NCI-H1105 (cell line): ENCODE measurements around the gene MAPK1IP1L.

ENCODE experiments used
- DNase-seq: peaks from one replicate; lab custom pipeline; 2025; lab: John Stamatoyannopoulos, UW

MAPK1IP1L gene

DNA sequence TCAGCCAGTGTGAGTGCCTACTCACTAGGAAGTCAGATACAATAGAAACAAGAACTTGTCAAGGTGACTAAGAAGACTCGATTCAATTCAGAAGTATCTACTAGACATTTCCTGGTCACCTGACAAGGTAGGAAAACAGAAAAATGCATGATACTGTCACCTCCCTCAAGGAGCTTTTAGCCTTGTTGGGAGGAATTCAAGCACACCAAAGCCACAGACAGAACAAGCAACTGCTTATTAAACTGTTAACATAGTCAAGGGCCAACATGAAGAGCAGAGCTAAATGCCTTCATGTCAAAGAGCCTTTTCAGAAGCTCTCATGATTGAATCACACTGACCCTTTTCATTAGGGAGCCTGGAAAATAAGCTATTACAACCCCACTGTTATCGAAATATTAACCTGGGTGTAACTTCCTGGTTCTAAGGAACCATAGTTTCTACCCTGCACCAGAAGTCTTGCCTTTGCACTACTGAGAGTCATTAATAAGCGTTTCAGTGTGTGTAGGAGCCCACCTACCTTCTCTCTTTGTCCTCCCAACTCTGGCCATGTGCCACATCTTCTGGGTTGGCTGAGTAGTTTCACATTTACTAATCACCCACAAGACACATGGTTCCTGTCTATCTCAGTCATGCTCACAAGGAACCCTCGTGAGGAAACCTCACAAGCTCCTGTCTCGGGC is 46.6 kb downstream of the MAPK1IP1L start:
- DNase-seq = no peak

DNA sequence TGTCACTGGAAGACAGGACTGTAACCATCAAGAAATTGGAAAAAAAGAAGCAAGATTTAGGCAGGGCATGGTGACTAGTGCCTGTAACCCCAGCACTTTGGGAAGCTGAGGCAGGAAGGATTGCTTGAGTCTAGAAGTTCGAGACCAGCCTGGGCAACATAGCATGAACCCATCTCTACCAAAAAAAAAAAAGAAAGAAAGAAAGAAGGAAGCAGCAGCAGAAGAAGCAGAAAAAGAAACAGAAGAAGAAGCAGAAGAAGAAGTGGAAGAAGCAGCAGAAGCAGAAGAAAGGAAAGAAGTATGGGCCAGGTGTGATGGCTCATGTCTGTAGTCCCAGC is 47.1 kb downstream of the MAPK1IP1L start:
- no peak for DNase-seq

DNA sequence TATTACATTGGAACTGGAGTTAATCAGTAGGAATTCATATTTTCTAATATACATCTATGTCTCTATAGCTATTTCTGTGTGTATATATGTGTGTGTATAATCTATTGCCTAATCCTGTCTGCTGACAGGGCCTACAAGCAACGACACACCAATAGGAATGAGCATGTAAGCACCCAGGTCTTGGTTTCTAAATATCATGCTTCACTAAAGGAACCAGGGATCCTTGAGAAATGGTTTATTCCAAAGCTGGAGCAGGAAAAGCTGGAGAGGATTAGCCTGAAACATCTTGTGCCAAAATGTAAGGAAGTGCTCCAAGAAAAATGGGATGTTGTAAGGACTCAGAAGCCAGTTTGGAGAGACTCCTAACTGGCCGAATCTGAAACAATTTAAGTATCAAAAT is 48.3 kb downstream of the MAPK1IP1L start:
- DNase-seq = no peak

DNA sequence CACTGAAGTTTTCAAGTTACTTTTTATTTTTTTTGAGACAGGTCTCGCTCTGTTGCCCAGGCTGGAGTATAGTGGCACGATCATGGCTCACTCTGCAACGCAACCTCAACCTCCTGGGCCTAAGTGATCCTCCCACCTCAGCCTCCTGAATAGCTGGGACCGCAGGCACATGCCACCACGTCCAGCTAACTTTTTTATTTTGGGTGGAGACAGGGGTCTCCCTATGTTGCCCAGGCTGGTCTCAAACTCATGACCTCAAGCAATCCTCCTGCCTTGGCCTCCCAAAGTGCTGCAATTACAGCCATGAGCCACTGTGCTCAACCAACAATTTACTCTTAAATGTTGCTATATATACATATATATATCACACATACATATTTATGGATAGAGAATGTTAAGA is 50.3 kb downstream of the MAPK1IP1L start:
- no peak for DNase-seq

DNA sequence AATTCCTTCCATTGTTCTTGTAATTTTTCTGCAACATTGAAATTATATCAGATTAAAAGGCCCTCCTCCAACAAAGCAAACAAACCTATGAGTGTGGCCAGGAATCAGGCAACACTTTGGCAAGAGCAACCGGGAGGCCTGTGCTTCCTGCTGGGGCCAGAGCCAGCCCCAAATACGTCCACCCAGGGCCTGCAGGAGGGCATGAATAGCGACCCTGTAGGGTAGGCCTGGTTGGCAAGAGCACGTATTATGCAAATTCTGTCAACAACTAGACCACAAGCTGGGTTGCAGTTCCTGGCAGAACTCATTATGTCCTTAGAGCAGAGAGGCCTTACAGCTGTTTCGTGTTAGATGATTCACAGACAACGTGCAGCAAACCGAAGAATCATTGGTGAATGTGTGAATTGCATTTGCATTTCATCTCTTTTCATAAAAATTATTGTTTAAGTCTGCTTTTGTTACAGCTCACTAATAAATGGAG is 50.7 kb downstream of the MAPK1IP1L start:
- no peak for DNase-seq

DNA sequence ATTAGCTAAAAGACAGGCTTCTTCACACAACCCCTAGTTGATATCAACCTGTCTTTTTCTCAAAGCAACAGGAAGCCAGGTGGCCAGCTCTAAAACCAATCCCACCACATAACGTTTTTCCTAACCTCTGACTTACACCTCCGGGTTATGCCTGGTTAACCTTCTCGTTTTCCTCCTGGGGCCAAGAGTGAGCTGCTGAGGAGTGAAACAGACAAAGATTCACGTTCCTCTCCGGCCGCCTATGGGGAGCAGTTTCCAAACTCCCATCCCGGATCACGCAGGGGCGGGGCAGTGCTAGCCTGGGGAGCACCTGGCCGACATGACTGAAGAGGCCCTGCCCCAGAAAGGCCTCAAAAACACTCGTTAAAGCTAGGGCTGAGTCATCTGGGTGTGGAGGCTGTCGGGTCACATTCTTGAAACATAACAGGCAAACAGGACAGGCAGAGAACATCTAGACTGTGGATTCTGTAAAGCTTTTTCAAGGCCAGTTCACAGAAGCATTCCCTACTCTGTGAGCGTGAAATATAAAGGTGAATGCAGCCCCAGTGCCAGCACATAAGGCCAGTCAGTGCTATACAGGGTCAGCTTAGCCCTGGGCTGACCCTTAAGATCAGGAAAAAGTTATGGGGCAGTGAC is 51.7 kb downstream of the MAPK1IP1L start:
- no peak for DNase-seq

DNA sequence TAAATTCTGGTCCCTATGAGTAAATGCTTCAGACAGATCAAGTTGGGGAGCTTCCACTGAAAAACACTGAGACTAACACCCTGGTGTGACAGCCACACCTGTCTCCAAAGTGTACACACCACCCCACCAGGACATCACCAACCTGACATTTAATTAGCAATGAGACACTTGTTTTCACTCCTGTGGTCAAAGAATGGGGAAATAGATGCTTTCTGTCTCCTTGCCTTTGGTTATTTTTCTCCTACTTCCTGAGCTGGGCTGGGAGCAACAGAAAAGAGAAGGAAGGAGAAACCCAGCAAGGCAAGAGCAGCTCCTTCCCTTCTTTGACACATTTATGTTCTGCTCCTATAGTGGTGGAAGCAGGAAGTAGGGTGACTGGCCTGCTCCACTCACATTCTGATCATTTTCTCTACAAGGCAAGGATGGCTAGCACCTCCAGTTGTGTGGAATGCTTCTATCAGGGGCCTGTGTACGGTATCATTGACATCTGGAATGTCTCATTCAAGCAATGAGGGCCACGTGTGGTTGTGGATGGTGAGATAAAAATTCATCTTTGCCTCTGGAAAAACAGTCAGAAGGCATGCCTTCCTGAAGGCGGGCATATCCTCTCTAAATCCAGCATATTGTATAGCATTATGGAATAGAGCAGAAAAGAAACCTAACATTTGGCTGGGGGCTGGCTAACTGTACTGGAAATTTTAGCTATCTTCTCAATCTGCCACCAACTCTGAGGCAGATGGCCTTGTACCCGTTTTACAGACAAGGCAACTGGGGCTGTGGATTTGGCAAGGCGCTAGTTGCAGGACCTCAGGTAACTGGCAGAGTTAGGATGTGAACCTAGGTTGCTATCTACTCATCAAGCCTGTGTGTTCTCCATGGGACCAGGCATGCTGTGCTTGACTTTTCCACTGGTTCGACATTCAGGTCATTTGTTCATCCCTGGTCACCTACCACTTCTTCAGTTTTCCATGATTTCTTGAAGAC is 52.8 kb downstream of the MAPK1IP1L start:
- no peak for DNase-seq

DNA sequence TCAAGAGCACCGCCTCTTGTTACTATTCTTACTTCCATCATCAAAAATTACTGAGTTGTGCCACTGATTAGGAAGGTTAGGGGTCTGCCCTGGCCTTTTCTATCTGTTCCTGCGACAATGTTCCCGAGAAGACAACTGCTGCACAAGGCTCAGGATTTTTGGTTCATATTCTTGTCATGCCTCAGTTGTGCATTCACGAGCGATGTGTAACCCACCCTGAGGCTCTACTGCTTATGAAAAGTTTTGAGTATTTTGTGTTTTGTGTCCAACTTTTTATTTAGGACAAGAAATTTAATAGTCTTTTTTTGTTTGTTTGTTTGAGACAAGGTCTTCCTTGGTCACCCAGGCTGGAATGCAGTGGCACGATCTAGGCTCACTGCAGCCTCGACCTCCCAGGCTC is 54.5 kb downstream of the MAPK1IP1L start:
- no peak for DNase-seq

DNA sequence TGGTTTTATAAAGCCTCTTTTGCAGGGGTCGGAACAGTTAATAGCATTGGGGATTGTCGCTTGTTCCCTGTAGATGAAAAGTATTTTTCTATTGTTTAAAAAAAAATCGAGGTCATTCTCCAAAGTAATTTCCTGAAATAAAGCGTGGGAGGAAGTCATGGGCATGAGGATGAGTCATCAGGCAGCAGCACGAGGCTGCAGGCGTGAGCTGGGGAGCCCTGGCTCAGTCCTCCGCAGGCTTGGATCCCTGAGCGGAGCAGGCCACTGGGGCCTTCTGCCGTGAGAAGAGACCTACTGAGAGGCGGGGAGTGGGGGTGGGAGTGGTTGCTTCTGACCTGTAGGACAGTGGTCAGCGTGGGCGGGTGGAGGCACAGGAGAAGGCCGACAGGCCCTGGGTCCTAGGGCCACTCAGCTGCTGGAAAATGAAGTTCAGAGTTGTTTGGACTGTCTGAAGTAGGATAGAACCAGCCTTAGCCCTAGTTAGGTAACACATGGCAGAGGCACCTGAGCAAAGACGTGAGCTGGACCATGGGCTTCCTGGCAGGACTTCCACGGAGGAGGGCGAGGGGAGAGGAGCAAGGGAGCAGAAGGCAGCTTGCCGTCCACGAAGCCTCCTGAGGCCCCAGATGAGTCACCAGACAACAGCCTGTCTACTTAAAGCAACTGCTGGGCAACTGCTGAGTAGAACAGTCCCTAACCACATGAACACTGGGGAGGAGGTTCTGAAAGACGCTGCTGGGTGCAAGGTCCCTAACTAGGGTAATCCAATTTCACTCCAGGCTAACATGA is 56.5 kb downstream of the MAPK1IP1L start:
- DNase-seq = no peak

DNA sequence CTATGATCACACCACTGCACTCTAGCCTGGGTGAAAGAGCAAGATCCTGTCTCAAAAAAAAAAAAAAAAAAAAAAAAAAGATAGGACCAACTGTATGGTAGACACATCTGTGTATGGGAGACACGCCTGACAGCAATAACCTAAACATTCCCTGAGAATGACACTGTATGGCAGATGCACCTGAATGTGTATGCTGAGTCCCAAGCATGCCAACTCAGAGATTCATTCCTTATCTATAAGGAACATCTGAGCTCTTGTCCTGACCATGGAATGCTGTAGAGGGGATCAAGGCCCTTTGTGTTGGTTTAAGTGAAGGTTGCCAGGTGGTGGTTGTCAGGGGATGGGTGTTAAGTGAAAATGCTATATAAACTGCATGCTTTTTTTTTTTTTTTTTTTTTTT is 58.4 kb downstream of the MAPK1IP1L start:
- no peak for DNase-seq

DNA sequence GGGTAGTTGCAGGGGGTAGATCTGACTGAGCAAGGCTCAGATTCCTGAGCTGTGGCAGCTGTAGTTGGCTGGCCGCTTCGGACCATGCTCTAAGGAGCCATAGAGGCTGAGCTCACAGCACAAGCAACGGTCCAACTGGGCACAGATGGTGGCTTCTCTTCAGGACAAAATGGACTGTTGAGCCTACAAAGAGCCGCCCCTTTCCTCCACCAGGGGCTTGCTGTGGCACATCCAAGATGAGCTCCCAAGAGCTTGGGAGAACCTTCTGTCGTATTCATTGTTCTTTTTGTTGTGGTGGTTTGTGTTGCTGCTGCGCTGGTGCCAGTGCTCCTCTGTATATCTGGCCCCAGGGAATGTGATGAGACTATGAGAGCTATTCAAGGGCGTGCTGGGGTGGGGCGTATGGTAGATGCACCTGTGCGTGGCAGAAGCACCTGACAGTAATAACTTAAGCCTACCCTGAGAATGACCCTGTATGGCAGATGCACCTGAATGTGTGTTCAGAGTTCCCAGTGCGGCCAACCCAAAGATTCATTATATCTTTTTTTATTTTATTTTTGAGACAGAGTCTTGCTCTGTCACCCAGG is 59.8 kb downstream of the MAPK1IP1L start:
- DNase-seq = no peak

DNA sequence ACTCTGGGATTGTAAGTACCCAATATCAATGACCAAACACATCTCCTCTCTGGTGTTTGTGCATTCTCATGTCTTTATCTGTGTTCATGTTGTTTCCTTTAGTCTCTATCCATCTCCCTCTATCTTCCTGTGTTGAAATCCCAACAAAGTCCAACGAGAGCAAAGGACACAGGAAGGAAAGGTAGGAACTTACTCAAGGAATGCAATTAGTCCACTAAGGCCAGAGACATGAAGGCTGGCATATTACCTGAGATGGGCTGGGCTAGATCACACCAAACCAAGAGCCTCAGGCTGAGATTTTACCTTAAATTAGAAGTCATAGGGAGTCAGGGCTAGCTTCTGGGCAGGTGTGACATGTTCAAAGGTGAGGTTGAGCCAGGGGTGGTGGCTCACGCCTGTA is 63.3 kb downstream of the MAPK1IP1L start:
- no peak for DNase-seq

DNA sequence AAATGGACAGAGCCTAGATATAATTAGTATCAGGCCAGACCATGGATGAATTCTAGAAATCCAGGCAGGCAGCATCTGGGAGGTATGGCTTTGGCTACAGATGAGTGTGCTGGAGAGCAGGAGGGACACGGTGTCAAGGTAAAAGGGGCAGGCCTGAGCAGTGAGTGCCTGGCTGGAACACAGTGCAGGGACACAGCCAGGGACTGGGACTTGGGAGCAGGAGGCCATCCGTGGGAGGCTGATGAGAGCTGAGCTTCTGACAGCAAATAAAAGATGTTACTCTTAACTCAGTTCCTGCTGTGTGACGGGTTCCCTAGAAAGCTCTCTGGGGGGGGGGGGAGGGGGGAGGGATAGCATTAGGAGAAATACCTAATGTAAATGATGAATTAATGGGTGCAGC is 64.0 kb downstream of the MAPK1IP1L start:
- DNase-seq = no peak

DNA sequence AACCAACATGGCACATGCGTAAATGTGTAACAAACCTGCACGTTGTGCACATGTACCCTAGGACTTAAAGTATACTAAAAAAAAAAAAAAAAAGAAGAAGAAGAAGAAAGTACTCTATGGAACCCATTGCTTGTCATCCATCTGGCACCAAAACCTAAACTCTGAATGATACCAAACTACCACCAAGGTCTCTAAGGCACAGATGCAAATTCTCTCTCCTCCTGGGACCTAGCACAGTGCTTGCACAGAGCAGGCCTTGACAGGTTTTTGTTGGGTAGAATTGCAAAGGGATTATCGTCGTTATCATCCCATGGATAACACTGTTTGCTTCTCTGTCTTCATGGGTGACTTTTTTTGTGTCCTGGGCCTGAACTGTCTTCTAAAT is 64.4 kb downstream of the MAPK1IP1L start:
- DNase-seq = no peak

DNA sequence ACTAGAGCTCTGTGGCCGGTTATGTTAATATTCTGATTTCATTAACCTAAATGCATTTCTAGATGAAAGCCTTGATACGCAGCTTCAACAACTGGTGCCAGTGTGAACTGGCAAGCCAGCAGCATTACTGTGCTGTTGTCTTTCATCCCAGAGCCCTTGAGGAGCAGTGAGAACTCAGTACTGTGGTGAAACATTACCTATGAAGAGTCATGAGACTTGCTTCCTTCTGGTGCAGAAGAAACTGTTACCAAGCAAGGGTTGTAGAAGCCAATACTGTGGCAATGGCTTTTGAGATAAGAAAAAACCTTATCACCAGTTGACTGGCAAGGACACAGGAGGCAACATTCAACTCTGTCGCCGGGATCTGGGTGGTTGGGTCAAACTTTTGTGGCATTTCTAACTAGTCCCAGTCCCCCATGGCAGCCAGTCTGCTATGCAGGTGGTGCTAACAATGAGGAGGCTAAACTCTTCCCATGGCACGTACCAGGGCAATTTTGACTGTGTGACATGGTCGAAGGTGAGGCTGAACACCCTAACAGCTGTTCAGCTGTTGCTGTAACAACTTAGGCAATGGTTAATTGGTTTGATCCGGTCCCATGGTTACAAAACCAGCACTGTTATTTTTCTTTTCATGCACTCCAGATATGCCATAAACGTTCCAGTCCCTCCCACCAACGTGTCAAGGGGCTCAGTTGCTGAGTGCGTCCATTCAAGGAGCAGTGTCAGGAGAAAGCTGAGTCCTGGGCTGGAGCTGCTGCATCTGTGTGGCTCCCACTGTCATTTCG is 65.0 kb downstream of the MAPK1IP1L start:
- DNase-seq = no peak

DNA sequence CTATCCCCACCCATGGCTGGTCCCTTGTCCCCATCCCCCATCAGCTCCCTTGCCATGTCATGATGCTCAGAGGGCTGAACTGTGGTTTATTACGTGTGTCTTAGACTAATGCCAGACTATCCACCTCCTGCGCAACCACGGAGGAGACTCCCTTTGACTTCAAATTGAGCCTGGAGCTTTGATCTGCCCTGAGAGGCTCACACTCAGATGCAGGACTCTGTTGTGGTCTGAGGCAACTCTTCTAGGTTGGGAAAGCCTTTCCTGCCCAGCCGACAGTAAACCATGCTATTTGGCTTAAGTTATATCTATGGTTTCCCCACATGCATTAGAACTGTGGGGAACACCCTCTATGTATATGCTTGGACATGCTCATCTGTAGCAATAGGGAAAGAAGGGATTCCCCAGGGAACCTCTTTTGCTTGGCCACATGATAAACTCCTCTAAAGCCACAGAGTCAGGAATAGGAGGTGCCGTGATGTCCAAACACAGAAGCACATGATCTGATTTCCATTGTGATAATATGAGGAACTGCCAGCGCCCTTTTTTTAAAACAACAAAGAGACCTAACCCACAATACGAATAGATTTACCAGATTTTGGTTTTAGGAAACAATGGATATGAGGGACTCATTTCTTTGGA is 66.5 kb downstream of the MAPK1IP1L start:
- no peak for DNase-seq

DNA sequence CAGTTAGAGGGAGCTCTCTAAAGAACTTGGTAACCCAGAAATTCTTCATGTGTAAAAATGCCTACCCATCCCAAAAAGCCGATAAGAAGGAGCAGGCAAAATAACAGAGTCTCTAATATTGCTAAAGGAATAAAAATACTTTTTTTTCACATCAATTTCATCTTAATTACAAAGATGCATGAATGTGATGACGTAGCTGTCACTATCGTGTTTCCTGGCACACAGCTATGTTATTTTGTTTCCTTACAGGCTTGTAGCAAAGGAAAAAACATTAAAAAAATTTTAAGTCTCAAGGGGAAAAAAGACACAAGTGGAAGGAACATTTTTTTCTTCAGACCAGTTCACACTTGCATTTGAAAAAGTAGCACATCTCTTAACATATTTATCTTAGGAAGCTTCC is 67.3 kb downstream of the MAPK1IP1L start:
- DNase-seq = no peak
